Prostate gland (tissue), 2 donors: ENCODE results near the gene DOK1. TPM values are rescaled to one million over a fixed set of nuclear protein-coding genes. Genes with fewer than 3 reads are reported as not detected.

ENCODE experiments used
- DNase-seq: peaks from one replicate; pipeline ENCODE4 v3.0.0-alpha.2; 2019; ENCODE audit warnings: low spot score
- H3K27ac ChIP-seq, 2 donors: fragments of 200-600 bp; sonication (generic); 2 replicates each; pipeline ENCODE4 v1.5.1; 2017 to 2019
- H3K27me3 ChIP-seq: fragments of 200-600 bp; sonication (generic); replicated peaks from 2 replicates; pipeline ENCODE4 v1.5.1; 2019; ENCODE audit not compliant: insufficient read depth
- H3K36me3 ChIP-seq, 2 donors: fragments of 200-600 bp; sonication (generic); 1 replicate in 1 of 2; 2 replicates in 1 of 2; pipeline versions ENCODE4 v1.5.1 to v1.8.1; 2017 to 2019
- H3K4me1 ChIP-seq: fragments of 200-600 bp; sonication (generic); replicated peaks from 2 replicates; pipeline ENCODE4 v1.5.1; 2019
- H3K4me3 ChIP-seq, 2 donors: fragments of 200-600 bp; sonication (generic); 2 replicates each; pipeline ENCODE4 v1.5.1; 2017 to 2019
- H3K9me3 ChIP-seq: fragments of 200-600 bp; sonication (generic); 2 replicates; pipeline ENCODE4 v1.5.1; 2017
- POLR2A ChIP-seq: fragments of 450-650 bp; IDR thresholded peaks from one replicate; pipeline ENCODE4 v1.6.1; 2016; ENCODE audit warnings: antibody characterized with exemption, mild to moderate bottlenecking
- POLR2AphosphoS5 ChIP-seq: sonication (generic); formaldehyde crosslinking; IDR thresholded peaks from one replicate; pipeline ENCODE4 v1.6.1; 2017; ENCODE audit warnings: antibody characterized with exemption
- WGBS: methylation state at CpG from one replicate; pipeline ENCODE4 v1.1.5; 2018; 5-methylcytosine and 5-hydroxymethylcytosine counted together
- intact Hi-C: fragments of 100-400 bp; cut with DNase I; formaldehyde crosslinking; loops from one replicate; pipeline ENCODE4 v1.14.2; 2022
- total RNA-seq, 2 donors: library from RNA; depleted of rRNA; stranded (reverse); fragments of >200 nt; gene quantifications; one replicate each; pipeline ENCODE4 v1.1.0, GENCODE V29; 2016
- TF ChIP-seq, protein P1 (sequence below), 4 experiments: fragments of 200-600 bp in 2 of 4; fragments of 450-650 bp in 2 of 4; sonication (generic) in 2 of 4; IDR thresholded peaks; 1 replicate in 3 of 4; 2 replicates in 1 of 4; pipeline ENCODE4 v1.5.1; 2016 to 2019; ENCODE audit warnings: antibody characterized with exemption in 4 of 4, mild to moderate bottlenecking in 2 of 4, moderate library complexity in 2 of 4

The DOK1 gene
- total RNA-seq, 2 donors from 2014 or later = 4.5 to 18.9 TPM

DNA sequence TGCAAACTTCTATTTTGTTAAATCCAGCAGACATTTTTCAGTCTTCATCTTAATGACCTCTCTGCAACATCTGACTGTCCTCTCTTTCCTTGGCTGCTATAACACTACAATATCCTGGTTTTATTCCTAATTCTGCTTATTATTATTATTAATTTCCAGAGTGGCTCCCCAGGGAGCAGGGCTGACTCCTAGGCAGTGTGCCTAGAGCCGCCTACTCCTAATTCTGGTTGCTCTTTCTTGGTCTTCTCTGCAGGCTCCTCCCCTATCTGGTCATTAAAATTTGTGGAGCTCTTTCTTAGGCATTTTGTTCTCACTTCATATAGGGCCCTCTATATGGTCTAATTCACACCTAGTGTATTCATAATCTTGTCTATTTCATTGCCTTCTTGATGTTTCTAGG, 11.5 kb upstream of the DOK1 start:
- no peak for TF ChIP-seq POLR2AphosphoS5
- TF ChIP-seq, protein P1, sequence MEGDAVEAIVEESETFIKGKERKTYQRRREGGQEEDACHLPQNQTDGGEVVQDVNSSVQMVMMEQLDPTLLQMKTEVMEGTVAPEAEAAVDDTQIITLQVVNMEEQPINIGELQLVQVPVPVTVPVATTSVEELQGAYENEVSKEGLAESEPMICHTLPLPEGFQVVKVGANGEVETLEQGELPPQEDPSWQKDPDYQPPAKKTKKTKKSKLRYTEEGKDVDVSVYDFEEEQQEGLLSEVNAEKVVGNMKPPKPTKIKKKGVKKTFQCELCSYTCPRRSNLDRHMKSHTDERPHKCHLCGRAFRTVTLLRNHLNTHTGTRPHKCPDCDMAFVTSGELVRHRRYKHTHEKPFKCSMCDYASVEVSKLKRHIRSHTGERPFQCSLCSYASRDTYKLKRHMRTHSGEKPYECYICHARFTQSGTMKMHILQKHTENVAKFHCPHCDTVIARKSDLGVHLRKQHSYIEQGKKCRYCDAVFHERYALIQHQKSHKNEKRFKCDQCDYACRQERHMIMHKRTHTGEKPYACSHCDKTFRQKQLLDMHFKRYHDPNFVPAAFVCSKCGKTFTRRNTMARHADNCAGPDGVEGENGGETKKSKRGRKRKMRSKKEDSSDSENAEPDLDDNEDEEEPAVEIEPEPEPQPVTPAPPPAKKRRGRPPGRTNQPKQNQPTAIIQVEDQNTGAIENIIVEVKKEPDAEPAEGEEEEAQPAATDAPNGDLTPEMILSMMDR (IDR thresholded peaks at IDR 0.05) = no peak
- TF ChIP-seq POLR2A = no peak
- Histone ChIP-seq H3K4me3 (no peak overlapping the region), H3K27me3 (no peaks in the 10 kb centered on the region), H3K36me3 (no peaks in the 10 kb centered on the region), H3K4me1 (no peaks in the 10 kb centered on the region), H3K9me3 (no peaks in the 10 kb centered on the region), H3K27ac (no peak overlapping the region)
- WGBS = 93% methylated on average over 1 of the region's 1 CpG
- no peak for DNase-seq
- intact Hi-C loops = no loop called here

DNA sequence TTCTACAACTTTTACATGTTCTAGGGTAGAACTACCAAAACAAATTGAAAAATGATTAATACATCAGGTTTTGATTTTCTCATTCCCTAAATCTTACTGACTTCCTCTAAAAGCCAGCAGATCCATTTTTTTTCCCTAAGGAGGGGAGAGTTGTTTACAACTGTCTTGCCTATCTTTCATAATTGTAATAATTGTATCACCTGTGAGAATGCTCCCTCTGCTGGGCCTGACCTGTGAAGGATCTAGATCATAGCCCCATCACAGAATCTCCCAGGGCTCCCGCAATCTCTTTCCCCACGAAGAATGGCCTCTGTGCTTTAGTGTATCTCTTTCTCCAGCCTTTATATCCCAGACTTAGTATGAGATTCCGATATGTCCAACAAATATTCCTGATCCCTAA, 9.9 kb upstream of the DOK1 start:
- Histone ChIP-seq H3K36me3 (no peaks in the 10 kb centered on the region), H3K4me3 (no peak overlapping the region), H3K27me3 (no peaks in the 10 kb centered on the region), H3K27ac (no peak overlapping the region), H3K9me3 (no peaks in the 10 kb centered on the region), H3K4me1 (no peaks in the 10 kb centered on the region)
- 97% methylated on average over 3 of the region's 3 CpGs for WGBS
- DNase-seq = no peak
- intact Hi-C loops = no loop called here
- TF ChIP-seq, protein P1 (IDR thresholded peaks at IDR 0.05) = peak in 1 of 4 experiments; percentile 6
- no peak for TF ChIP-seq POLR2A

DNA sequence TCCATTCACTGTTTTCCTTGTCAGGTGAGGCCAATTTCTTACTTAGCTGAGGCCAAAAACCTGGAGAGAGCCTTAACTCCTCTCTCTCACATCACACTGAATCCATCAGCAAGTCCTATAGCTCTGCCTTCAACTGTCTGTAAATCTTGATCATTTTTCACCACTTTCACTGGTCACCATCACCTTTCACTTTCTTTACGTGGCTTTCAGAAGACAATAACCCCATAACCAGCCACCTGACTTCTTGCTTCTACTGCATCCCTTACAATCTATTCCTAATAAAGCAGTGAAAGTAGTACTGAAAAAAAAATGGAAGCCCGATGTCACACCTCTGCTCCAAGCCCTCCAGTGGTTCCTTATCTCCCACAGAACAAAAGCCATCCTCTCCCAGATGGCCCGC, 8.5 kb upstream of the DOK1 start:
- intact Hi-C loops = no loop called here
- H3K9me3 ChIP-seq = no peaks in the 10 kb centered on the region
- 83% methylated on average over 3 of the region's 3 CpGs for WGBS
- H3K4me3 ChIP-seq = no peak overlapping the region
- no peak for DNase-seq
- no peak overlapping the region for H3K27ac ChIP-seq
- no peaks in the 10 kb centered on the region for H3K36me3 ChIP-seq
- TF ChIP-seq POLR2AphosphoS5 (no peak), POLR2A (no peak)
- TF ChIP-seq, protein P1 (IDR thresholded peaks at IDR 0.05) = no peak
- no peaks in the 10 kb centered on the region for H3K4me1 ChIP-seq
- H3K27me3 ChIP-seq = no peaks in the 10 kb centered on the region

DNA sequence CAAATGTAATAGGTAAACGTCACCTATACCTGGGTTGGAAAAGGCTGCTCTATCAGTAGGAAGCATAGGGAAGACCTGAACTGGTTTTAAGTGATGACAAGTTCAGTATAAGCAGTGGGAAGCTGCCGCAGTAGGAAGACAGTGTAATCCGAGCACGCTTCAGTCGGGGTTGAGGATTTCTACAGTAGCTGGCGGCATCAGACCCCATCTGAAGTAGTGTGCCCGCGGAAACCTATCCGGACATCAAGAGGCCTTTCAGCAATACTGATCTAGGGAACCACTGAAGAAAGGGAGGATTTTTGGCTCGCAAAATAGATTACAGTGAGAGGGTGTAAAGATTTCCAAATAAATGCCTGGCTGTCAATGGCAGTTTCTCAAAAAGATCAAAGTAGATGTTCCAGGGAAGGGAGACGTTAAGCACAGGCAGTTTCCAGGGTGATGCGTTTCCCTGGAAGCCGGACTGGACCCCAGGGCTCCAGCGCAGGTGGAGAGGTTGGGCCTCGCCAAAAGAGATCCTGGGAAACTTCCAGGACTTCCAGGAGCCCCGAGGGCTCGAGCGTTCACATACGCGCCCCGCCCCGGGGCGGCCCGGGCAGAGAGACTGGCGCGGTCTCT, 6.1 kb upstream of the DOK1 start:
- H3K27me3 ChIP-seq = no peaks in the 10 kb centered on the region
- H3K4me1 ChIP-seq = no peaks in the 10 kb centered on the region
- H3K4me3 ChIP-seq = peak overlapping the region; percentile 40 to 44
- peak overlapping the region; percentile 20 to 49 for H3K27ac ChIP-seq
- WGBS = 8% methylated on average over 26 of the region's 26 CpGs
- no peak for DNase-seq
- H3K36me3 ChIP-seq = no peaks in the 10 kb centered on the region
- H3K9me3 ChIP-seq = no peaks in the 10 kb centered on the region
- TF ChIP-seq POLR2AphosphoS5 (no peak), POLR2A (no peak)
- TF ChIP-seq, protein P1 (IDR thresholded peaks at IDR 0.05) = no peak
- intact Hi-C loops = no loop called here
